ENCODE data around the gene TBC1D5. TPM values are rescaled to one million over a fixed set of nuclear protein-coding genes. Genes with fewer than 3 reads are reported as not detected.

Gene TBC1D5
- total RNA-seq, 2 experiments from 2014 or later: 54.4 to 57.2 TPM

DNA sequence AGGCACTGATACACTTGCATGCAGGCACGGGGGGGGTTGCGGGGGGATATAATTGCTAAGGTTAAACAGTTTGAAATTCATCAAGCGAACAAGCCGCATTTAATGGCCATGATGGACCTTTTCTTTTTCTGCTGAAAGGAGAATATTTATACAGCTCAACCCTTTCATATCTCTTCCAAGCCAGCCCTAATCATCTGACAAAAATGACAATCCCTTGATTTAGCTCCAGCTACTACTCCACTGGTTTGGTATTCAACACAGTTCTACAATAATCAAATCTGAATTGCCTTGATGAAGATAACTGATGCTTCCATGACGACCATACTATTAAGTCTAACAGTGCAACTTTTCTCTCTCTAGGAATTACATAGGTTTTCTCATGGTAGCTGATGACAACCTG, 482.7 kb downstream of the TBC1D5 start:
- Mint-ChIP-seq H3K4me1 (ENCODE audit: low read depth) (no peaks in the 10 kb centered on the region), H3K4me3 (no peak overlapping the region), H3K36me3 (ENCODE audit: low read depth) (no peaks in the 10 kb centered on the region), H3K27ac (no peak overlapping the region), H3K27me3 (ENCODE audit: low read depth) (no peaks in the 10 kb centered on the region), H3K9me3 (no peaks in the 10 kb centered on the region)
- DNase-seq: no peak
- intact Hi-C loops (cut with micrococcal nuclease): loop anchor here (1.0 to 2.0 kb wide), 4 partner anchors 154 to 1729 kb away; no protein-coding TSS in a partner anchor
- CTCF ChIA-PET: interaction anchor here (0.6 to 1.5 kb wide), 4 partner anchors 21 to 581 kb away, joined by 3 to 8 read pairs (median 5); no protein-coding TSS in a partner anchor

DNA sequence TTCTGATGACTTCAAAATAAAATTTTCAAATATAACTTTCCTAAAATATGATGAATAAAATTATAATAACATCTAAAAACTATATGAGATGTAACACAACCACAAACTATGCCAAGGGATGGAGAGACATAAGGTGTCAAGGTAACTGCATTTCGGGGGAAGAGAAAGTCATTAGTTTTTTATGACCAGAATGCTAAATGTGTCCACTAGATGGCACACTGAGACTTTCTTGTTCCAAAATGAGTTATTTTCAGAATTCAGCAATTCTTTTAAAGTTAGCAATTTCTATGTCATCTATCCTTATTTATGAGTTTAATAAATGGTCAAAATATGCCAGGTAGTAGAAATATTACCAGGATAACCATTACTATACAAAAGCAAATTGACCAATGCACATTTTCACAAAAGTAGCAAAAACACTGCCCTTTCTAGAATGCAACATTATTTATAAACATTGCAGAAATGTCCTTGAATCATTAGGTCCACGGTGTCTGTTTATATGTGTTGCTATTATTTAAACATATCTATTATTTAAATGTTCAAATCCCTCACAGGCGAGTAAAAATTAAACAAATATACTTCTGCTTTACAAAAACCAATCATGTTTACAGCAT, 483.5 kb downstream of the TBC1D5 start:
- no peaks in the 10 kb centered on the region for H3K27me3 Mint-ChIP-seq (ENCODE audit: low read depth)
- intact Hi-C loops (cut with micrococcal nuclease): loop anchor here (1.0 to 2.0 kb wide), 4 partner anchors 154 to 1730 kb away; no protein-coding TSS in a partner anchor

GRCh38 chr3:17257269-17257668, 485.2 kb downstream of the TBC1D5 start:
- Mint-ChIP-seq H3K36me3 (ENCODE audit: low read depth) (no peaks in the 10 kb centered on the region), H3K4me1 (ENCODE audit: low read depth) (no peaks in the 10 kb centered on the region), H3K27me3 (ENCODE audit: low read depth) (no peaks in the 10 kb centered on the region), H3K9me3 (no peaks in the 10 kb centered on the region), H3K4me3 (no peak overlapping the region), H3K27ac (no peak overlapping the region)
- no peak for DNase-seq
- CTCF ChIA-PET: interaction anchor here (1.0 to 2.8 kb wide), 4 partner anchors 153 to 584 kb away, joined by 3 to 8 read pairs (median 6); no protein-coding TSS in a partner anchor
- intact Hi-C loops (cut with micrococcal nuclease): no loop called here

More for the DNA sequence above, 483.5 kb downstream of the TBC1D5 start:
- peak; percentile 19 for DNase-seq
- Mint-ChIP-seq H3K27ac (no peak overlapping the region), H3K36me3 (ENCODE audit: low read depth) (no peaks in the 10 kb centered on the region), H3K9me3 (no peaks in the 10 kb centered on the region), H3K4me1 (ENCODE audit: low read depth) (no peaks in the 10 kb centered on the region), H3K4me3 (no peak overlapping the region)
- CTCF ChIA-PET: interaction anchor here (1.5 to 1.8 kb wide), 4 partner anchors 21 to 152 kb away, joined by 3 to 8 read pairs (median 4); no protein-coding TSS in a partner anchor

- no peak overlapping the region for H3K27ac Mint-ChIP-seq
- no peaks in the 10 kb centered on the region for H3K4me1 Mint-ChIP-seq (ENCODE audit: low read depth)
- DNase-seq: no peak
- no peaks in the 10 kb centered on the region for H3K36me3 Mint-ChIP-seq (ENCODE audit: low read depth)
- intact Hi-C loops (cut with micrococcal nuclease): no loop called here
- no peaks in the 10 kb centered on the region for H3K9me3 Mint-ChIP-seq
- H3K4me3 Mint-ChIP-seq: no peak overlapping the region
- no peaks in the 10 kb centered on the region for H3K27me3 Mint-ChIP-seq (ENCODE audit: low read depth)
- CTCF ChIA-PET: no interaction called here
Observed at GRCh38 chr3:17243621-17244020, 498.8 kb downstream of the TBC1D5 start.

- no peak for DNase-seq
- Mint-ChIP-seq H3K36me3 (ENCODE audit: low read depth) (no peaks in the 10 kb centered on the region), H3K27ac (no peak overlapping the region), H3K4me1 (ENCODE audit: low read depth) (peaks cover 12% of the 10 kb centered on the region), H3K9me3 (no peaks in the 10 kb centered on the region), H3K27me3 (ENCODE audit: low read depth) (no peaks in the 10 kb centered on the region), H3K4me3 (no peak overlapping the region)
- intact Hi-C loops (cut with micrococcal nuclease): no loop called here
- CTCF ChIA-PET: no interaction called here
Observed at GRCh38 chr3:17239417-17239816, 503.0 kb downstream of the TBC1D5 start.

- no peaks in the 10 kb centered on the region for H3K27me3 Mint-ChIP-seq (ENCODE audit: low read depth)
- no peak overlapping the region for H3K27ac Mint-ChIP-seq
- CTCF ChIA-PET: interaction anchor here (1.2 kb wide), 1 partner anchor 637 kb away, joined by 3 read pairs; no protein-coding TSS in a partner anchor
- DNase-seq: no peak
- H3K4me1 Mint-ChIP-seq (ENCODE audit: low read depth): peaks cover 20% of the 10 kb centered on the region
- H3K4me3 Mint-ChIP-seq: no peak overlapping the region
- no peaks in the 10 kb centered on the region for H3K36me3 Mint-ChIP-seq (ENCODE audit: low read depth)
- intact Hi-C loops (cut with micrococcal nuclease): no loop called here
- H3K9me3 Mint-ChIP-seq: no peaks in the 10 kb centered on the region
Observed at GRCh38 chr3:17238023-17238422, 504.4 kb downstream of the TBC1D5 start.

GRCh38 chr3:17235310-17235709, 507.1 kb downstream of the TBC1D5 start:
- Mint-ChIP-seq H3K4me3 (no peak overlapping the region), H3K4me1 (ENCODE audit: low read depth) (peaks cover 20% of the 10 kb centered on the region), H3K9me3 (no peaks in the 10 kb centered on the region), H3K36me3 (ENCODE audit: low read depth) (no peaks in the 10 kb centered on the region), H3K27me3 (ENCODE audit: low read depth) (no peaks in the 10 kb centered on the region), H3K27ac (no peak overlapping the region)
- CTCF ChIA-PET: interaction anchor here (1.1 to 3.3 kb wide), 2 partner anchors 633 to 639 kb away, joined by 4 to 7 read pairs; no protein-coding TSS in a partner anchor
- no peak for DNase-seq
- intact Hi-C loops (cut with micrococcal nuclease): no loop called here

DNA sequence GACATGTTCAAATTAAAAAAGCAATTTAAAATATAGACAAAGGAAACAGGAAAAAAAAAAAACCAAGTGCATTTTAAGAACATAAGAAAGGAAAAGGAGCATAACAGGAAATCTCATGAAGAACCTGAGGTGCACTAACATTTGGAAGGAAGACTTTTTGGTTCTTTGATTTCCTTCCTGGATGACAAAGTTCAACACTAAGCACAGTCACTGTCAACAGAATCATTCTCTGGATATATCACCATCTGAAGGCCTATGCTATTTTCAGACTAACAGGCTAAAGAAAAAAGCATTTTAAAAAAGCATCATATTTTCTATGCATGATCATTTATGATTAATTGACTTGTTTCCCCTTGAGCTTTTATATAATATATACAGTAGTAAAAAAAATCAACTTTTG, 508.0 kb downstream of the TBC1D5 start:
- Mint-ChIP-seq H3K4me1 (ENCODE audit: low read depth) (peaks cover 20% of the 10 kb centered on the region), H3K4me3 (no peak overlapping the region), H3K9me3 (no peaks in the 10 kb centered on the region), H3K36me3 (ENCODE audit: low read depth) (no peaks in the 10 kb centered on the region), H3K27ac (no peak overlapping the region), H3K27me3 (ENCODE audit: low read depth) (no peaks in the 10 kb centered on the region)
- intact Hi-C loops (cut with micrococcal nuclease): loop anchor here (5.0 kb wide), 3 partner anchors 202 to 302 kb away; no protein-coding TSS in a partner anchor
- CTCF ChIA-PET: interaction anchor here (0.6 to 3.3 kb wide), 6 partner anchors 10 to 638 kb away, joined by 3 to 7 read pairs (median 6); partner anchors contain the start of gene PLCL2
- DNase-seq: no peak

DNA sequence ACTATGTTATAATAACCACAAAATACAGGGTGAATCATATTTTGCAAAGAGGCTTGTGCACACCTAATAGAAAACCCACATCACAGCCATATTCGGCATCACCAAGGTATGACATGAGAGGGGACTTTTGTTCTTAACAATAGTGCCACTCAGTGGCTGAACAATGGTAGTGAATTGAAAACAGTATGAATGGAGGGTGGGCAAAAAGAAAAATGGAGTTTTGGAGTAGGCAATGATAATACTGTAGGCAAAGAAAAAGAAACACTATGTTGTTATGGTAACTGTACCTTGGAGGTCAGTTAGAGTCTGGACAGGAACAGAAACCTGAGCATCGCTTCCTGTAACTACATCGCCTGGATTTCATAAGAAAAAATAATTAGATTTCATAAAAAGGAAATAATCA, 509.0 kb downstream of the TBC1D5 start:
- Mint-ChIP-seq H3K4me1 (ENCODE audit: low read depth) (peaks cover 20% of the 10 kb centered on the region), H3K9me3 (no peaks in the 10 kb centered on the region), H3K27me3 (ENCODE audit: low read depth) (no peaks in the 10 kb centered on the region), H3K27ac (no peak overlapping the region), H3K4me3 (no peak overlapping the region), H3K36me3 (ENCODE audit: low read depth) (no peaks in the 10 kb centered on the region)
- intact Hi-C loops (cut with micrococcal nuclease): loop anchor here (1.0 to 5.0 kb wide), 10 partner anchors 83 to 943 kb away; partner anchors contain the start of gene PLCL2
- CTCF ChIA-PET: interaction anchor here (0.6 to 3.3 kb wide), 7 partner anchors 9 to 637 kb away, joined by 3 to 10 read pairs (median 7); no protein-coding TSS in a partner anchor
- DNase-seq: peak; percentile 51

DNA sequence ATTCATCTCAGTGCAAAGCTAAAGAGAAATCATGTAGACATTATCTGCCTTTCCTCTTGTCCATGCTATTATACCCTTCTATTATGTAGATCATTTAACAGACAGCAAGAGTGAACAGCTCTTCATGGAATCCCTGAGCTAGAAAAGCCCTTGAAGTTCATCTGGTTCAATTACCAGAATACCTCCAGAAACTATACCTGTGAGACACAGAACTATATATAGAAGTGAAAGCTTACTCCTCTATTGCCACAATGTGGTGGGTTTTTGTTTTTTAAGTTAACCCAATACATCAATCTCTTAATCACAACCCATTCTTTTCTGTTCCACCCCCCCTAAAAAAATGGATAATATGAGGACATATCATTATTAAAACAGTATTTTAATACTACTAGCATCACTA, 510.0 kb downstream of the TBC1D5 start:
- Mint-ChIP-seq H3K9me3 (no peaks in the 10 kb centered on the region), H3K4me3 (no peak overlapping the region), H3K27ac (no peak overlapping the region), H3K4me1 (ENCODE audit: low read depth) (peaks cover 20% of the 10 kb centered on the region), H3K36me3 (ENCODE audit: low read depth) (no peaks in the 10 kb centered on the region), H3K27me3 (ENCODE audit: low read depth) (no peaks in the 10 kb centered on the region)
- intact Hi-C loops (cut with micrococcal nuclease): loop anchor here (2.0 to 5.0 kb wide), 5 partner anchors 82 to 424 kb away; no protein-coding TSS in a partner anchor
- DNase-seq: no peak
- CTCF ChIA-PET: interaction anchor here (0.6 to 3.3 kb wide), 8 partner anchors 21 to 642 kb away, joined by 3 to 10 read pairs (median 4); no protein-coding TSS in a partner anchor

- no peak for DNase-seq
- no peak overlapping the region for H3K27ac Mint-ChIP-seq
- no peaks in the 10 kb centered on the region for H3K9me3 Mint-ChIP-seq
- no peak overlapping the region for H3K4me3 Mint-ChIP-seq
- no peaks in the 10 kb centered on the region for H3K27me3 Mint-ChIP-seq (ENCODE audit: low read depth)
- no peaks in the 10 kb centered on the region for H3K36me3 Mint-ChIP-seq (ENCODE audit: low read depth)
- H3K4me1 Mint-ChIP-seq (ENCODE audit: low read depth): peaks cover 20% of the 10 kb centered on the region
- CTCF ChIA-PET: interaction anchor here (0.6 to 3.3 kb wide), 7 partner anchors 21 to 642 kb away, joined by 3 to 10 read pairs (median 5); no protein-coding TSS in a partner anchor
- intact Hi-C loops (cut with micrococcal nuclease): loop anchor here (2.0 to 5.0 kb wide), 5 partner anchors 81 to 423 kb away; no protein-coding TSS in a partner anchor
Observed at GRCh38 chr3:17231537-17232261, 510.7 kb downstream of the TBC1D5 start.

GRCh38 chr3:17227472-17227871, 515.0 kb downstream of the TBC1D5 start:
- no peak overlapping the region for H3K4me3 Mint-ChIP-seq
- H3K27me3 Mint-ChIP-seq (ENCODE audit: low read depth): no peaks in the 10 kb centered on the region
- CTCF ChIA-PET: interaction anchor here (0.6 to 1.0 kb wide), 3 partner anchors 210 to 626 kb away, joined by 3 to 4 read pairs (median 3); no protein-coding TSS in a partner anchor
- H3K9me3 Mint-ChIP-seq: no peaks in the 10 kb centered on the region
- no peak overlapping the region for H3K27ac Mint-ChIP-seq
- H3K36me3 Mint-ChIP-seq (ENCODE audit: low read depth): peaks cover 1% of the 10 kb centered on the region
- H3K4me1 Mint-ChIP-seq (ENCODE audit: low read depth): no peaks in the 10 kb centered on the region
- no peak for DNase-seq
- intact Hi-C loops (cut with micrococcal nuclease): no loop called here

Measured in activated naive CD4-positive, alpha-beta T cell treated with anti-CD3 and anti-CD28 coated beads for 36 hours (primary cell).